ENCODE data around the gene CCDC85C.

The CCDC85C gene

GRCh38 chr14:99574099-99574880 is 29.7 kb downstream of the CCDC85C start:
- peak in 1 of 51 donors; percentile 39 for DNase-seq

GRCh38 chr14:99573436-99574098 is 30.4 kb downstream of the CCDC85C start:
- DNase-seq = peak in 1 of 51 donors; percentile 22

GRCh38 chr14:99573000-99573330 is 31.0 kb downstream of the CCDC85C start:
- no peak for DNase-seq

GRCh38 chr14:99572173-99572999 is 31.6 kb downstream of the CCDC85C start:
- DNase-seq = no peak

- DNase-seq = no peak
Measured at GRCh38 chr14:99571303-99571986, 32.6 kb downstream of the CCDC85C start.

- no peak for DNase-seq
Measured at GRCh38 chr14:99570544-99571302, 33.3 kb downstream of the CCDC85C start.

- no peak for DNase-seq
Measured at GRCh38 chr14:99569725-99570543, 34.1 kb downstream of the CCDC85C start.

- no peak for DNase-seq
Measured at GRCh38 chr14:99568567-99569560, 35.1 kb downstream of the CCDC85C start.

- no peak for DNase-seq
Measured at GRCh38 chr14:99566390-99567354, 37.3 kb downstream of the CCDC85C start.

- peak in 1 of 51 donors; percentile 38 for DNase-seq
Measured at GRCh38 chr14:99566009-99566389, 38.0 kb downstream of the CCDC85C start.

GRCh38 chr14:99565383-99565782 is 38.6 kb downstream of the CCDC85C start:
- DNase-seq = no peak

- peak in 1 of 51 donors; percentile 22 for DNase-seq
Measured at GRCh38 chr14:99564926-99565259, 39.1 kb downstream of the CCDC85C start.

GRCh38 chr14:99564256-99564925 is 39.6 kb downstream of the CCDC85C start:
- DNase-seq = peak in 21 of 51 donors; percentile 12 to 58 (median 35)

- no peak for DNase-seq
Measured at GRCh38 chr14:99563749-99564129, 40.3 kb downstream of the CCDC85C start.

- DNase-seq = peak in 43 of 51 donors; percentile 17 to 86 (median 55)
Measured at GRCh38 chr14:99562856-99563748, 40.9 kb downstream of the CCDC85C start.

GRCh38 chr14:99561864-99562263 is 42.1 kb downstream of the CCDC85C start:
- DNase-seq = no peak

All from hypothalamus (tissue), 51 donors.